Raji (cell line): ENCODE data around the gene LLGL2.

Experiments used
- POLR2A ChIP-seq: IDR thresholded peaks from 2 replicates; pipeline ENCODE4 v1.6.1; 2011; ENCODE audit warnings: low read depth, low read length, control low read depth; ENCODE audit not compliant: insufficient read depth

Gene LLGL2

DNA sequence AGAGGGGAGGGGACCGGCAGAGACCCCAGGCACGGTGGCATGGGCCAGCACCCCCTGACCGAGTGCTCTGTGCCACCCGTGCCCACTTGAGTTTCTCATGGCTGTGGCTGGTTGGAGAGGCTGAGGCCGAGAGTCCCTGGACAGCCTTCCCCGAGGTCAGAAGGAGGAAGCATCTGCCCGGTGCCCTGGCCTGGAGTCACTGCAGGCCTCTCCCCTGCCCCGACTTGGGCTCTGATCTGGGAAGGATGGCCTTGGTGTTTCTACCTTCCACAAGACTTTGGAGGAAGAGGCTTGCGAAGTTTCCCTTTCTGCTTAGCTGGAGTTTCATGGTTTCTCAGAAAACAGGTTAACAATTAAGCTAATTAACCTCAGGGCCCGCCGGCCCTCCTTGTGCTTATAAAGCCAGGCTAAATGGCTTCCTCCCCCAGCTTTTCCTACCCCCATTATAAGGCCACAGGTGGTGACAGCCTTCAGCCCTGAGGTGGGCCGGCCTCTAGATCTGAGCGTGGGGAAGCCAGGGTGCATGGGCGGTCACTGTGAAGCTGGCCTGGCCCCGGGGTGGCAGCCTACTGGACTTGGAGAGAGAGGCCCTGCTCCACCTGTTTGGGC, 17.3 kb downstream of the LLGL2 start:
- no peak for TF ChIP-seq POLR2A

DNA sequence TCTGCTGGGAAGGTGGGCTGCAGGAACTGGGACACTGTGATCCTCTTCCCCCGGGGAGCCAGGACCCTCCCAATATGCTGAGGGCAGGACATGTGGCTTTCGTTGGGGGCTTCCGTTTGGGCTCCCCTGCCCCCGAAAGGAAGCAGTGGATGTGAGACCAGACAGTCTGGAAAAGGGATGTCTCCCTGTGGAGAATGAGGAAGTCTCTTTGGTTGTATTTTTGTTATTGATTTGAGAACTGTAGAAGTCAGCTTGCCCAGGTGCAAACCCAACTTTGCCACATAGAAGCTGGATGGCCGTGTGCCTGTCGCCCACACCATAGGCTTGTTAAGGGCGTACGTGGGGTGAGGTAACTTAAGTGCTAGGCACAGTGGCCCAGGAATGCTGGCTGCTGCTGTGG, 18.8 kb downstream of the LLGL2 start:
- TF ChIP-seq POLR2A: no peak

DNA sequence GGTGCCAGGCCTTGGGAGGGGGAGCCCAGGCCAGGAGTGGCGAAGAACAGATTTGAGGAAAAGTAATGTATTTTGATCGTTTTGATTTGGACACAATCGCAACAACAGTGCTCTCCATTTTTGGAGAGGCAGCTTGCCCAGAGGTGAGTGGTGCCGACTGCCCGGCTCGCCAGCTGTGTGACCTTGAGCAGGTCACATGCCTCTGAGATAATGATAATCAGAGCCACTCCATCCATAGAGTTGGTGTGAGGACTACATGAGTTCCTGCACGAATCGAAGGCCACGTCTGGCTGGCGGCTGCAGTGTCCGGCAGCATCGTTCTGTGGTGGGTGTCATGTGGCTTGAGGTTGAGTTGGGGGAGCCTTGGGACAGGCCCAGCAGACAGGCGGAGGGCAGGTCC, 20.7 kb downstream of the LLGL2 start:
- no peak for TF ChIP-seq POLR2A

DNA sequence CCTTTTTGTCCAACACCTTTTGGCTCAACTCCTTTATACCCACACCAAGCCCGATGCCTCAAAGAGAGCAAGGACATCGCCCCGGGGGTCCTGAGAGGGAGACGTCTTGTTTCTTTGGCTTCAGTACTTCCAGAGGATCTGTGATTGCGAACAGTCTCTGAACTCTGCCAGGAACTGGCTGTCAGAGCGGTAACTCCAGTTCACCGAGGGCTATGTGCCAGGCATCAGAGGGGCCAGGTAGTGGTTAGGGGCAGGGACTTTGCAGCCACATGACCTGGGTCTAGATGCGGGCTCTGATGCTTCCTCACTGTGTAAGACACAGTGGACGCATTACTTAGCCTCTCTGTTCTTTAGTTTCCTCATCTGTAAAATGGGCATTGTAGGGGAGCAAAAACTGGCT, 21.6 kb downstream of the LLGL2 start:
- TF ChIP-seq POLR2A: no peak

DNA sequence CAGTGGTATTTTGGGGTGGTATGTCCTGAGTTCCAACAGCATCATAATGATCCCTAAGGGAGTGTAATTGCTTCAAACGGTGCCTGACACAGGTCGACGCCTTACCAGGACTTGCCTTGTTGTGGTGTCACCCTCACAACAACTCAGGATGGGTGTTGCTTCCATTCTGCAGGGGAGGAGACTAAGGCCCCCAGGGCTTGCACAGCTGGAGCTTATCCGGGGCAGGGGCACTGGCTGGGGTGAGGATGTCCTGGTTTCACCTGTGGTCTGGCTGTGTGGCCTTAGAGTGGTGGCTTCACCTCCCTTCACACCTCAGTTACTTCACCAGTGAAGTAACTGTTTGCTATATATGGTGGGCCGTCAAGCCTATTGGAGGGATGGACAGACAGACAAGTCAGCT, 23.3 kb downstream of the LLGL2 start:
- no peak for TF ChIP-seq POLR2A

DNA sequence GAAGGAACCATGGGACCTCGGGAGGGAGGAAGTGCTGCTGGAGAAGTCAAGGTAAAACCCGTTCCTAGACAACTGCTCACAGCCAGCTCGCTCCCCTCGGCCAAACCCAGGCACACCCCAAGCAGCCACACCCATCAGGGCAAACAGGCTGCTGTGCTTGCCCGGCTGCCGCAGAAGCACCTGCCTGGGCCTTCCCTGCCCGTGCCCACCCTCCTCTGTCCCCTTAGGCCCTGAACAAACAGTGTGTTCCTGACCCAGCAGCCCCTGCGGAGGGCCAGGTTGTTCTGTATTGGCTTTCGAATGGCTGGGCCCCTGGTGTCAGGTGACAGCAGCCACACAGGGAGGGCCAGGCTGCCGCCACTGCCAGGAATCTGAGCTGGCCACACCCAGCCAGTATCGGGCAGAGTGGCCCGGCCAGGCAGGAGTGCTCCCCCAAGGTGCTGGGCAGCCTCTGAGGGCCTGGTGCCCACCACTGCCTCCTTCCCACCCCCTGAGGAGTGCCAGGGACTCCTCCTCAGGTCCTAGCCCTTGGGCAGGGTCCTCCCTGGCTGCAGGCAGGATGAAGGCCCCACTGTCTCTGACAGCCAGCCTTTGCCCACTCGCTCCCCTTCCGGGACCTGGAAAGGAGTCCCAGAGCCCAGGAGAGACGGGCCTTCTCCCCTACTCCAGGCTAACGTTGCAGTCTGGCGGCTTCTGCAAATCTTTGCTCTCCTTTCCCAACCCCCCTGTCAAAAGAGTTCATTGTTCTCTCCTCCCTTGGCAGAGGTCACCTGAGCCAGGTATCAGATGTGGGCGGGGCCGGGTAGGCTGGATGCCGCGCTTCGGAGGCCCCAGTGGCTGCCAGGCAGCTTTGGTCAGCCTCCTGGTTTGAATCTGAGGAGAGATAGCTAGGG, 24.0 kb downstream of the LLGL2 start:
- TF ChIP-seq POLR2A: no peak

DNA sequence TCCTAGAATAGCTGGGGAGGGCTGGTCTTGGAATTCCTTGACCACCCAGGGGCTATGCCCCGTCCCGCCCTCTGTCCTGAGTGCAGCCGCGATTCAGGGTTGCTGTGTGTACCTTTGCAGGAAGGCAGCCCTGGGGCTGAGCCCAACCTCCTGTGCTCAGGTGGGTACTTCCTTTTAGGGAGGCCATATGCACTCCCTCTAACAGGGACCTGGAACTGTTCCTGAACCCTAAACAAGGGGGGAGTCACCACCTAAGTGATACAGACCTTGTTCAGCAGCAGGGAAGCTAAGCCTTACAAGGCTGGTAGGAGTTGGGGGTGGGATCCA, 24.6 kb downstream of the LLGL2 start:
- TF ChIP-seq POLR2A: no peak

DNA sequence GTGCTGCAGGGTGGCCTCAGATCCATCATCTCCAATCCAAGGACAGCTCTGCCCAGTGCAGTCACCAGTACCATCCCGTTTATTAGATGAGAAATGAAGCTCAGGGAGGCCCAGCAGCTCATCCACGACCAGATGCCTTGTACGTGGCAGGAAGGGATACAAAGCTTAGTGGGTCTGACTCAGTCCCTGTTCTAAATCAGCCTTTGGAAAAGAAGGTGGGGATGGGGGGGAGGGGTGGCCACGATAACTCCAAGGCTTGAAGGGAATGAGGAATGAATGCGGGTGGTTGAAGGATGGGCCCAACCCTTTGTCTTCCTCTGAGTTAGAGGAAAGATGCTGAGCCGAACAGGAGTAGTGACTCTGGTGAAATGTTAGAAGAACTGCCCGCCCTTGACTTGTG, 25.8 kb downstream of the LLGL2 start:
- TF ChIP-seq POLR2A: no peak

DNA sequence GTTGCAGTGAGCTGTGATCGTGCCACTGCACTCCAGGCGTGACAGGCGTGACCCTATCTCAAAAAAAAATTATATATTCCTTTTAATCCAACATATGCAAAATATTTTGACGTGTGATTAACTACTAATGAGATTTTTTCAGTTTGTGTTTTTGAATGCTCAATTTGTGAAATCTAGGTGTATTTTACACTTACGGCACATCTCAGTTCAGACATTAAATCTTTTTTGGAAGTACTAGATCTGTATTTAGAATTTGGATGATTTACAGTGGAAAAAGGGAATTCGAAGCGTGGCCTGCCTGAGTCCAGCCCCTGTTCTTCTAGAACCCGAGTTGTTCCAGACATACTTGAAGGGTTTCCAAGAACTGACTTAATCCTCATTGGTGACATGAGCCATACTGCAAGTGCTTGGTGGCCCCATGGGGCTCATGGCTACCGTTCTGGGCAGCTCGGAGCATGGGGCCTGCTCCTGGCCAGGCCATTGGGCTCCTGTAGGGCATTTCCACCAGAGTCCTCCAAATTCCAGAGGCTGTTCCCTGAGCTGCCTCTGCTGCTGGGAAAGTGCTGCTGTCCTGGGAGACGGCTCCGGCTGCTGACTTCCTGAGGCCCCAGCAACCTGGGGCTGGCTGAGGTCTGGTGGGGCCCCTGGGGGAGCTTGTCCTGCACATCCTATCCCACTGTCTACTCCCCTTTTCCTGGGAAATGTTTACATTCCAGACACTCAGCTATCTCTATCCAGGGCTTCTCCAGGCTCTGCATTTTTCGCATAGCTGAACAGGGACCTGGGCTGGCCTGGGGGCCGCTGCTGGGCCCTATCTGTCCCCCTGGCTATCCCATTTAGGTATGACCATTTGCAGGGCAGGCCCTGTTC, 27.2 kb downstream of the LLGL2 start:
- no peak for TF ChIP-seq POLR2A

DNA sequence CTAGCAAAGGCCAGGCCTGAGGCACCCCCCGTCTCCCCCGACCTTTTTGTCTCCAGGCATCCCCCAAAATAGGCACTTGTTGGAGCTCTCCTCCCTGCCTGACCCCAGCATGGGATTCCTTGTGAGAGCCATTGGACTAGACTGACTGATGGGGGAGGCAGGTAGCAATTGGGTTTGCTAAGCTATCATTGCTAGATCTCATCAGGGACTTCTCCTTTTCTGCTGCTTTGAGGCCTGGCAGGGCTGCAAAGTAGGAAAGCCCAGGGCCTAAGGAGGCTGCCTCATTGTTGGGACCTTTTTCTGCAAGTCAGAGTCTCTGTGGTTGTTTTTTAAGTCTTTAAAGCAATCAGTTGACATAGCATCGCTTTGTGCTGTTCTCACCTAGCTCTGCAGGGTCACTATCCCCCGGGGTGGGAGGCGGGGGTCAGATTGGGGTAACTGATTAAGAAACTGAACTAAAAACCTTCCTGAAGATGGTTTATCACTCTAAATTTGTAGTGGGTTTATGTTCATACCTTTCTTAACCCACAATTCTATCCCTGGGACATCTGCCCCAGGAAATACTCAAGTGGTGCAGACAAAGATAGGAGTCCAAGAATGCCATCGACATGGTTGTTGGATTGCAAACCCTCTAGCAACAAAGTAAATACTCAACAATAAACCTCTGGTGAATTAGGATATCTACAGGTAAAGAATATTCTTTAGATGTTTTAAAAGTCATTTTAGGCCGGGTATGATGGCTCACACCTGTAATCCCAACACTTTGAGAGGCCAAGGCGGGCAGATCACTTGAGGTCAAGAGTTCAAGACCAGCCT, 28.0 kb downstream of the LLGL2 start:
- no peak for TF ChIP-seq POLR2A

DNA sequence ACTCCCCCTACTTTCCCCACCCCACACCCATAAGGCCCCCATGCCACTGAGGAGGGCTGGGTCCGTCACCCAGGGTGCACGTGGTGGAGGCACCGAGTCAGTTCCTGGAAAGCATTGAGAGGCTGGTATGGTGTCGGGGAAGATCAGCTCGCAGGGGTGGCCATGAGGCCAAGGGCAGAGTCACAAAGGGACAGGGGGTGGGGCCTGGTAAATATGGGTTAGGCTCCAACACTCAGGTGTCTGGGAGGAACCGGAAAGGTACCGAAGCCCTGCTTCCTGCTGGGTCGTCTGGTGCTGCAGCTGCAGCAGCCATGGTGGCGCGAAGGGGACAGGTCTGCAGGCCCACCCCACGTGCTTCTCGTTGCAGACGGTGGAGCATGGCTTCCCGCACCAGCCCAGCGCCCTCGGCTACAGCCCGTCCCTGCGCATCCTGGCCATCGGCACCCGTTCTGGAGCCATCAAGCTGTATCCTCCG, 30.2 kb downstream of the LLGL2 start:
- no peak for TF ChIP-seq POLR2A

DNA sequence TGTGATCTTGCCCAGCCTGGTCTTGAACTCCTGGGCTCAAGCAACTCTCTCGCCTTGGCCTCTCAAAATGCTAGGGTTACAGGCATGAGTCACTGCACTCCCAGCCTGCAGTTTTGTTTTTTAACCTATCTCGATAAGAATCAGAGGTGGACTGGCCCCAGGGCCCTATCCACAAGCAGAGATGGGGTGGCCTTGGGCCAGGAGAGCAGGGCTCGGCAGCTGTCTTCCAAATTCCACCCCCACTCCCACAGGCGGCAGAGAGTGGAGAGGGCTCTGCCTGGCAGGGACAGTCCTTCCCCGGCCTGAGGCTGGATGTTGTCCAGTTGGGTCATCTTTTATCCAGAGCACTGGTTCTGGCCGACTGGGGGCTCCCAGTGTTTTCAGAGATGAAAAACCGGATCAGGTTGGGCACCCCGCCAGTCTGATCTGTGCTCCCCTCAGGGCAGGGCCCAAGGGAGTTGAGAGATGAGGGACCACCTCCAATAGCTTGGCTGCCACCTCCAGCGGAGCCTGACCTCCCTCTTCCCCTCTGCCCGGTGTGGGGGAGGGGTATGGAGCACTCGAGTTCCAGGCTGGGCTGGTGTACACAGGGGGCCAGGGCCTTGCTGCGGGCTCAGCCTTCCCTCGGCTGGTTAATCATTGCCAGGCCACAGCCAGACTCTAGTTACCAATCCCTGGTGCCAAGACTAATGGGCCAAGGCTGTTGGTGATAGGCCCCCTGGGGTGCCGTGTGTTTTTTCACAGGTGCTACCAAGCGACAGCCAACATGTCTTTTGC, 31.8 kb downstream of the LLGL2 start:
- no peak for TF ChIP-seq POLR2A

DNA sequence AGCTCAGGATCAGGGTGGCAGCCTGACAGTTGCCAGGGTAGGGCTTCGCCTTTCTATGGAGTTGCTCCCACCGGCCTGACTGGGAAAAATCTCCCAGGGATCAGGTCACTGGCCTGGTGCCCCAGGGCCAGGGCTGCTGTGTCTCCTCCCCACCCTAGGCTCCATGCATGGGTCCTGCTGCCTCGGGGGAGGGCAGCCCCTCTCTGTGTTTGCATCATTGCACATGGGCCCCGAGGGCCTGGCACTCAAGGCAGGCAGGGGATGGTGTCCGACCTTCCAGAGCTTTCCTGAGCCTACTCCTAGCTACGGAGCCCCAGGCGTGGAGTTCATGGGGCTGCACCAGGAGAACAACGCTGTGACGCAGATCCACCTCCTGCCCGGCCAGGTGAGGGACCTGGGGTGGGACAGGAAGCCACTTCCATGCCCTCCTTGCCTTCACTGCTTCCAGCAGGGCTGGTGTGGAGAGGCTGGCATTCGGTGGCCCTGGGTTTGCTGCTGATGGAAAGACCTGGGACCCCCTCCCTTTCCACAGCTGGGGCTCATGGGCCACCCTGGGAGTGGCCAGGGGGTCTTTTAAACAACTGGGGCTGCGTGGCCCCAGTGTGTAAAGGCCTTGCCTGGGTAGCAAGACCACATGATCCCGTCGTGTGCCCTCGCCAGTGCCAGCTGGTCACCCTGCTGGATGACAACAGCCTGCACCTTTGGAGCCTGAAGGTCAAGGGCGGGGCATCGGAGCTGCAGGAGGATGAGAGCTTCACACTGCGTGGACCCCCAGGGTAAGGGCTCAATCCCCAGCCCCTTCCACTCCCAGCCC, 32.6 kb downstream of the LLGL2 start:
- TF ChIP-seq POLR2A: no peak
